ENCODE data around the gene LRBA.

The LRBA gene

GRCh38 chr4:151046609-151047008 lies 31.5 kb upstream of the LRBA start:
- H3K4me3 ChIP-seq (ENCODE audit: low read depth, low read length): no peak overlapping the region
- TF ChIP-seq CTCF (conservative IDR thresholded peaks at IDR 0.05; ENCODE audit: low read depth, low read length): no peak
- DNase-seq (ENCODE audit: low read depth): no peak

GRCh38 chr4:151045907-151046306 lies 30.8 kb upstream of the LRBA start:
- H3K4me3 ChIP-seq (ENCODE audit: low read depth, low read length): no peak overlapping the region
- no peak for TF ChIP-seq CTCF (conservative IDR thresholded peaks at IDR 0.05; ENCODE audit: low read depth, low read length)
- DNase-seq (ENCODE audit: low read depth): no peak

- DNase-seq (ENCODE audit: low read depth): no peak
- TF ChIP-seq CTCF (conservative IDR thresholded peaks at IDR 0.05; ENCODE audit: low read depth, low read length): no peak
- H3K4me3 ChIP-seq (ENCODE audit: low read depth, low read length): no peak overlapping the region
Measured at GRCh38 chr4:151043803-151044515, 28.9 kb upstream of the LRBA start.

GRCh38 chr4:151039733-151040132 lies 24.6 kb upstream of the LRBA start:
- DNase-seq (ENCODE audit: low read depth): peak; percentile 16
- no peak for TF ChIP-seq CTCF (conservative IDR thresholded peaks at IDR 0.05; ENCODE audit: low read depth, low read length)

GRCh38 chr4:151038452-151039157 lies 23.5 kb upstream of the LRBA start:
- no peak for TF ChIP-seq CTCF (conservative IDR thresholded peaks at IDR 0.05; ENCODE audit: low read depth, low read length)
- no peak overlapping the region for H3K4me3 ChIP-seq (ENCODE audit: low read depth, low read length)
- DNase-seq (ENCODE audit: low read depth): no peak

More at GRCh38 chr4:151039733-151040132, 24.6 kb upstream of the LRBA start:
- H3K4me3 ChIP-seq (ENCODE audit: low read depth, low read length): no peak overlapping the region

GRCh38 chr4:151035911-151036310 lies 20.8 kb upstream of the LRBA start:
- no peak overlapping the region for H3K4me3 ChIP-seq (ENCODE audit: low read depth, low read length)
- DNase-seq (ENCODE audit: low read depth): no peak
- TF ChIP-seq CTCF (conservative IDR thresholded peaks at IDR 0.05; ENCODE audit: low read depth, low read length): no peak

Measured in choroid plexus epithelial cell (primary cell).